CD4-positive, CD25-positive, alpha-beta regulatory T cell (primary cell): ENCODE measurements around the gene CHKA. TPM values are rescaled to one million over a fixed set of nuclear protein-coding genes. Genes with fewer than 3 reads are reported as not detected.

ENCODE experiments used
- ATAC-seq, 2 donors: fragments of 150-1000 bp; cut with Tn5 transposase; one replicate each; pipeline ENCODE4 v1.10.0; 2021; ENCODE audit warnings: low read depth in 2 of 2, moderate number of reproducible peaks in 2 of 2, moderate library complexity in 1 of 2
- DNase-seq, 3 donors: peaks; one replicate each; pipeline versions ENCODE4 v3.0.0 to v3.0.0-alpha.2; 2012 to 2022; ENCODE audit warnings: mixed read lengths in 1 of 3
- H3K27ac ChIP-seq: one replicate; pipeline ENCODE4 v1.7.0; 2013; ENCODE audit warnings: mild to moderate bottlenecking, low read length; ENCODE audit not compliant: insufficient read depth, poor library complexity, severe bottlenecking
- H3K27me3 ChIP-seq: one replicate; pipeline ENCODE4 v1.7.0; 2013; ENCODE audit warnings: low read length; ENCODE audit not compliant: control insufficient read depth, insufficient read depth
- H3K36me3 ChIP-seq: one replicate; pipeline ENCODE4 v1.7.0; 2013; ENCODE audit warnings: mild to moderate bottlenecking, low read length, moderate library complexity; ENCODE audit not compliant: control insufficient read depth, insufficient read depth
- H3K4me1 ChIP-seq: 2 replicates; pipeline ENCODE4 v1.7.0; 2013; ENCODE audit warnings: mild to moderate bottlenecking, low read length; ENCODE audit not compliant: insufficient read depth, control insufficient read depth, poor library complexity, severe bottlenecking
- H3K4me3 ChIP-seq: one replicate; pipeline ENCODE4 v1.7.0; 2013; ENCODE audit warnings: low read depth, mild to moderate bottlenecking, low read length, moderate library complexity
- H3K9me3 ChIP-seq, 2 experiments: 1 replicate in 1 of 2; 2 replicates in 1 of 2; pipeline ENCODE4 v1.7.0; 2013; ENCODE audit warnings: low read length in 2 of 2, mild to moderate bottlenecking in 1 of 2, moderate library complexity in 1 of 2; ENCODE audit not compliant: control insufficient read depth in 2 of 2
- H3K27ac Mint-ChIP-seq, 3 donors: one replicate each; pipeline ENCODE4 v1.8.0; 2020 to 2022; ENCODE audit warnings: mild to moderate bottlenecking in 3 of 3, mixed read lengths in 3 of 3, moderate library complexity in 2 of 3
- H3K27me3 Mint-ChIP-seq: one replicate; pipeline ENCODE4 v1.8.0; 2022; ENCODE audit warnings: mild to moderate bottlenecking, mixed read lengths
- H3K36me3 Mint-ChIP-seq: one replicate; pipeline ENCODE4 v1.8.0; 2020; ENCODE audit warnings: mixed read lengths
- H3K4me1 Mint-ChIP-seq, 4 donors: one replicate each; pipeline ENCODE4 v1.8.0; 2020 to 2022; ENCODE audit warnings: mixed read lengths in 4 of 4, mild to moderate bottlenecking in 1 of 4
- H3K4me3 Mint-ChIP-seq, 4 donors: one replicate each; pipeline ENCODE4 v1.8.0; 2020 to 2022; ENCODE audit warnings: mild to moderate bottlenecking in 4 of 4, mixed read lengths in 4 of 4, moderate library complexity in 3 of 4
- H3K9me3 Mint-ChIP-seq, 7 donors: one replicate each; pipeline ENCODE4 v1.8.0; 2020 to 2022; ENCODE audit warnings: mixed read lengths in 7 of 7, mild to moderate bottlenecking in 3 of 7, moderate library complexity in 2 of 7
- polyA plus RNA-seq, 4 donors: library from polyadenylated mRNA; unstranded; fragments of 300-500 nt; fragmentation: Illumina TruSeq; gene quantifications; one replicate each; pipeline ENCODE4 v1.2.3, GENCODE V29; 2021
- total RNA-seq: library from RNA; stranded (reverse); gene quantifications from one replicate; pipeline ENCODE4 v1.2.3, GENCODE V29; 2022

The CHKA gene
- total and polyA plus RNA-seq, 5 donors from 2014 or later, result 0.76 to 8.1 (median 1.2) TPM

DNA sequence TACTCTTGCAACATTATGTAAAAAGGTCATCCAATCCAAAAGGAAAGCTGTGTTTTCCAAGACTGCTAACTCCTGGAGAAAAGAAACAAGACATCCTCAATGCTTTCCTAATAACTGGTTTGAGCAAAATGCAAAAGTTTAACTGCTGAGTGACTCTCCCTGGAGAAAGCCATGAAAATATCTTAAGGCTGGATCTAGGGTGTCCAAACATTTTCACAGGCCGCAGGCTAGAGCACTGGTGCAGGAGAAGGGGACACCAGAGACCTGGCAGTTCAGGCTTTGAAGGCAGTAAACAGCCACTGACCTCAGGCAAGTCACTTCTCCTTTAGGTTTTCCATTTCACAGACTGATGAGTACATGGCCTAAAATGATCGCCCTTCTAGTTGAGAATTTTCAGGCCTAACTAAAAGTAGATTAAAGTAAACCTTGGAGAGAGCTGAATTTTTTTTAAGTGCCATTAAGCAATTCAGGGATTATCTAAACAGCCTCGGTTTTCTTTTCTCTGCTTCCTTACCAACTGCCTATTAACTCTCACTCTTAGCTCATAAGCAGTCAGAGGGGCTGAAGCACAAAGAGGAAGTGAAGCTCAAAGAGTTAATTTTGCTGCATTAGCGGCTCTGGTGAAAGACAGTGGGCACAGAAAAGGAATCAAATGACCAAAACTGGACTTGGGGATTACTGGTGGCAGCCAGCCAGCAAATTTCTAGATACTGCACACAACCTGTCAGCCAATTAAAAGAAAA is 2.3 kb downstream of the CHKA start:
- Mint-ChIP-seq H3K4me3 (peak overlapping the region in 3 of 4 donors; percentile 8 to 76 (median 73)), H3K27ac (peak overlapping the region in 1 of 3 donors; percentile 34), H3K27me3 (peaks cover 5% of the 10 kb centered on the region), H3K9me3 (peaks cover 0 to 2% (median 0%) of the 10 kb centered on the region in 7 donors), H3K4me1 (peaks cover 4 to 16% (median 7%) of the 10 kb centered on the region in 4 donors), H3K36me3 (no peaks in the 10 kb centered on the region)
- Histone ChIP-seq H3K27me3 (no peaks in the 10 kb centered on the region), H3K27ac (no peak overlapping the region), H3K4me1 (peaks cover 8% of the 10 kb centered on the region), H3K4me3 (no peak overlapping the region), H3K9me3 (no peaks in the 10 kb centered on the region), H3K36me3 (no peaks in the 10 kb centered on the region)
- DNase-seq (no peak), ATAC-seq (no peak)

DNA sequence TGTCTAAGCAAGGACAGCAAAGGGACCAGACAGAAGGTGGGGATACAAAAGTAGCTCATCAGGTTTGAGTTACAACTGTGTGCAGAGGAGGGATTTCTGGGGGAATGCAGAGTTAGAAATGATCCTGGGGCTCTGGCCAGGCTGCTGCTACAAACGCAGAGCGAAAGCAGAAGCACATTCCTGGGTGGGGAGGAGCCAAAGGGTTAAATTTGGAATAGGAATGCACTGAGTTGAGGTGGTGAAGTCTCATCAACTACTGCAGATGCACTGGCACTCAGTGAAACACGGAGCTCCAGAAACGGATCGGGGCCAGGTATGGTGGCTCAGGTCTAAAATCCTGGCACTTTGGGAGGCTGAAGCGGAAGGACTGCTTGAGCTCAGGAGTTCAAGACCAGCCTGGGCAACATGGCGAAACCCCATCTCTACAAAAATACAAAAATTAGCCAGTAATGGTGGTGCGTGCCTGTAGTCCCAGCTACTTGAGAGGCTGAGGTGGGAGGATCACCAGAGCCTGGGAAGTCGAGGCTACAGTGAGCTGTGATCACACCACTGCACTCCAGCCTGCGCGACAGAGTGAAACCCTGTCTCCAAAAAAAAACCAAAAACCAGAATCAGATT is 3.2 kb downstream of the CHKA start:
- Histone ChIP-seq H3K4me3 (no peak overlapping the region), H3K9me3 (no peaks in the 10 kb centered on the region), H3K27ac (no peak overlapping the region), H3K36me3 (no peaks in the 10 kb centered on the region), H3K27me3 (no peaks in the 10 kb centered on the region), H3K4me1 (peaks cover 8% of the 10 kb centered on the region)
- Mint-ChIP-seq H3K27me3 (peaks cover 5% of the 10 kb centered on the region), H3K36me3 (no peaks in the 10 kb centered on the region), H3K4me3 (peak overlapping the region in 2 of 4 donors; percentile 73 to 75), H3K9me3 (peaks cover 0 to 2% (median 0%) of the 10 kb centered on the region in 7 donors), H3K4me1 (peaks cover 4 to 16% (median 7%) of the 10 kb centered on the region in 4 donors), H3K27ac (peak overlapping the region in 1 of 3 donors; percentile 34)
- no peak for ATAC-seq
- no peak for DNase-seq

DNA sequence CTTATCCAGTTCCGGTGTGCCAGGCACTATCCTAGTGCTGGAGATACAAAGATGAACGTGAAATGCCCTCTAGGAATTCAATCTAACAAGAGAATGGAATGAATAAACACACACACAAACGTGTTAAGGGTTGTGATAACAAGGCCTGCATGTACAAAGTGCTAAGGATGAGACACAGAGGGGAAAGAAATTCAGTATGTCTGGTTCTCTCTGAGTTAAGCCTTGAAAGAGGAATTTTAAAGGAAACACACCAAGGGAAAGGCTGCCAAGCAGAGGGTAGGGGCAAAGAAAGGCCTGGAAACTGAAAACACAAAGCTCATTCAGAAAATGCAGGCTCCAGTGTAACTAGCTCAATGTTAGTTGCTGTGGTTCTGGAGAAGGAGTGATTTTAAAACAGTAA is 4.2 kb downstream of the CHKA start:
- Histone ChIP-seq H3K4me3 (no peak overlapping the region), H3K4me1 (peaks cover 7% of the 10 kb centered on the region), H3K27ac (no peak overlapping the region), H3K9me3 (no peaks in the 10 kb centered on the region), H3K27me3 (no peaks in the 10 kb centered on the region), H3K36me3 (no peaks in the 10 kb centered on the region)
- peaks cover 0 to 2% (median 0%) of the 10 kb centered on the region in 7 donors for H3K9me3 Mint-ChIP-seq
- no peak overlapping the region for H3K27ac Mint-ChIP-seq
- H3K27me3 Mint-ChIP-seq, result peaks cover 5% of the 10 kb centered on the region
- peak overlapping the region in 1 of 4 donors; percentile 78 for H3K4me3 Mint-ChIP-seq
- DNase-seq (no peak), ATAC-seq (no peak)
- H3K4me1 Mint-ChIP-seq, result peaks cover 4 to 12% (median 6%) of the 10 kb centered on the region in 4 donors
- no peaks in the 10 kb centered on the region for H3K36me3 Mint-ChIP-seq

GRCh38 chr11:68116126-68116525 is 5.1 kb downstream of the CHKA start:
- Mint-ChIP-seq H3K36me3 (no peaks in the 10 kb centered on the region), H3K4me1 (peaks cover 4 to 12% (median 6%) of the 10 kb centered on the region in 4 donors), H3K27me3 (peaks cover 5% of the 10 kb centered on the region), H3K27ac (no peak overlapping the region), H3K9me3 (peaks cover 0 to 2% (median 0%) of the 10 kb centered on the region in 7 donors), H3K4me3 (no peak overlapping the region)
- no peaks in the 10 kb centered on the region for H3K4me1 ChIP-seq
- no peak overlapping the region for H3K4me3 ChIP-seq
- H3K9me3 ChIP-seq, result no peaks in the 10 kb centered on the region
- DNase-seq (no peak), ATAC-seq (no peak)
- no peaks in the 10 kb centered on the region for H3K27me3 ChIP-seq
- H3K36me3 ChIP-seq, result no peaks in the 10 kb centered on the region
- no peak overlapping the region for H3K27ac ChIP-seq

DNA sequence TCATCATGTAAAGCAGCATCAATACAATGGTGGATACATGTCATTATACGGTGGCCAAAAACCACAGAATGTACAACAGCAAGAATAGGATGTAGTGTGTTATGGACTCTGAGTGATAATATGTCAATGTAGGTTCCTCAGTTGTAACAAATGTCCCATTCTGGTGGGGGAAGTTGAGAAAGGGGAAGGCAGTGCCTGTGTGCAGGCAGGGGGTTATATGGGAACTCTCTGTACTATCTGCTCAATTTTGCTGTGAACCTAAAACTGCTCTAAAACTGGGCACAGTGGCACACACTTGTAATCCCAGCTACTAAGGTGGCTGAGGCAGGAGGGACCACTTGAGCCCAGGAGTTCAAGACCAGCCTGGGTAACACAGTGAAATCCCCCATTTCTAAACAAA is 5.9 kb downstream of the CHKA start:
- Histone ChIP-seq H3K4me1 (no peaks in the 10 kb centered on the region), H3K36me3 (no peaks in the 10 kb centered on the region), H3K9me3 (no peaks in the 10 kb centered on the region), H3K27ac (no peak overlapping the region), H3K4me3 (no peak overlapping the region), H3K27me3 (no peaks in the 10 kb centered on the region)
- no peak for DNase-seq
- Mint-ChIP-seq H3K27me3 (peaks cover 3% of the 10 kb centered on the region), H3K4me3 (no peak overlapping the region), H3K36me3 (no peaks in the 10 kb centered on the region), H3K27ac (no peak overlapping the region), H3K9me3 (peaks cover 0 to 2% (median 0%) of the 10 kb centered on the region in 7 donors), H3K4me1 (peaks cover 3 to 10% (median 5%) of the 10 kb centered on the region in 4 donors)
- ATAC-seq, result no peak

DNA sequence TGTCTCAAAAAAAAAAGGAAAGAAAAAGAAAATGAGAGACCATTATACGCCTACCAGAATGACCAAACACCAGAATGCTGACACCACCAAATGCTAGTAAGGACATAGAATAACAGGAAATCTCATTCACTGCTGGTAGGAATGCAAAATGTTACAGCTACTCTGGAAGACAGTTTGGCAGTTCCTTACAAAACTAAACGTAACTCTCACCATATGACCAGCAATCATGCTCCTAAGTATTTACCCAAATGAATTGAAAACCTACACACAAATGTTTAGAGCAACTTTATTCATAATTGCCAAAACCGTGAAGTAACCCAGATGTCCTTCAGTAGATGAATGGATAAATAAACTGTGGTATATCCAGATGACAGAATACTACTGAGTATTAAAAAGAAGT is 7.2 kb downstream of the CHKA start:
- H3K27ac ChIP-seq, result no peak overlapping the region
- Mint-ChIP-seq H3K4me3 (no peak overlapping the region), H3K9me3 (no peaks in the 10 kb centered on the region), H3K27me3 (no peaks in the 10 kb centered on the region), H3K4me1 (peaks cover 0 to 4% (median 2%) of the 10 kb centered on the region in 4 donors), H3K36me3 (no peaks in the 10 kb centered on the region), H3K27ac (peak overlapping the region in 1 of 3 donors; percentile 26)
- H3K27me3 ChIP-seq, result no peaks in the 10 kb centered on the region
- no peak for DNase-seq
- no peaks in the 10 kb centered on the region for H3K36me3 ChIP-seq
- no peaks in the 10 kb centered on the region for H3K9me3 ChIP-seq
- no peak for ATAC-seq
- H3K4me3 ChIP-seq, result no peak overlapping the region
- no peaks in the 10 kb centered on the region for H3K4me1 ChIP-seq

- no peaks in the 10 kb centered on the region for H3K36me3 Mint-ChIP-seq
- H3K27me3 ChIP-seq, result no peaks in the 10 kb centered on the region
- no peaks in the 10 kb centered on the region for H3K9me3 Mint-ChIP-seq
- H3K36me3 ChIP-seq, result no peaks in the 10 kb centered on the region
- DNase-seq, result no peak
- H3K4me1 ChIP-seq, result no peaks in the 10 kb centered on the region
- H3K4me3 Mint-ChIP-seq, result no peak overlapping the region
- no peak for ATAC-seq
- H3K27ac ChIP-seq, result no peak overlapping the region
- H3K27me3 Mint-ChIP-seq, result no peaks in the 10 kb centered on the region
- no peaks in the 10 kb centered on the region for H3K4me1 Mint-ChIP-seq
- no peaks in the 10 kb centered on the region for H3K9me3 ChIP-seq
- H3K4me3 ChIP-seq, result no peak overlapping the region
- H3K27ac Mint-ChIP-seq, result no peak overlapping the region
Measured at GRCh38 chr11:68107689-68108088, 13.5 kb downstream of the CHKA start.
